HG03095 (cell line): ENCODE results near the gene COL15A1.
"Not testable (repeated sequence)": the region's sequence is repeated elsewhere in the genome, so short reads cannot be mapped to it uniquely, and the experiment has no call there.

ENCODE experiments used
- ATAC-seq: cut with Tn5 transposase; IDR thresholded peaks from one replicate; pipeline ENCODE4 v1.9.1; 2021; ENCODE audit warnings: moderate library complexity; ENCODE audit not compliant: unreplicated experiment

COL15A1 gene

DNA sequence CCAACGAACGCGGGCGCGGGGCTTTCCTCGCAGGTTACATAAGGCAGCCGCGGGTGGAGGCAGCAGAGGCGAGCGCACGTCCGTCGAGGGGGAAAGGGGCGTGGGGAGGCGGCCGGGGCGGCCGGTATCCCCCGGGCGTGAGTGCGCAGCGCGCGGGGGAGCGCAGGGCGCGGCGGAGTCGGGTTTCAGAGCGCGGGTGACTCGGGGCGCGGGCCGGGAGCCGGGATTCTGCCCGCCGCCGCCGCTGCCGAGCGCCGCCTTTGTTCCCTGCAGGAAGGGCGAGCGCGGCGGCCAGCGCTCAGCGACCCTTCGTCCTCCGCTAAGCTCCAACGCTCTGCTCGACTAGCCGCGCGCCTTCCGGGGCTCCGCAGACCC is at the start of gene COL15A1:
COL15A1 (plus strand) TSS at position 226 of the 375 bp plus-strand sequence. CDS start 155 bp downstream, outside the sequence.
- ATAC-seq = no peak

DNA sequence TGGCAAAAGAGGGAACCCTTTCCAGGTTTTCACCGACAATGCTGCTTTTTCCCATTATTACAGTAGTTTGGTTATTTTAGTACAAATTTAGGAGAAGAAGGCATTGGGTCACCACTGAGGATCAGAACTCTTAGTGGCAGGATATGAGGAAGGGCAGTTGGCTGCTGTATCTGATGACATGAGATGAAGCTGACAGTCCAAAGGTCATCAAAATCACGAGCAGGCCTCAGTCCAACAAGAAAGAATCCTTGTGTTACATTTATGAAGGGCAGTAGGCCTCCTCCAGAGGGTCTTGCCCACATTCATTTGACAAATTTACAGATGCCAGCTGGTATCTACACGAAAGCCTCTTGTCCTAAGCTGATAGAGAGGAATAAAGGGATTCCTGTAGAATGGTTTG is 49.5 kb upstream of the COL15A1 start:
- ATAC-seq = no peak

DNA sequence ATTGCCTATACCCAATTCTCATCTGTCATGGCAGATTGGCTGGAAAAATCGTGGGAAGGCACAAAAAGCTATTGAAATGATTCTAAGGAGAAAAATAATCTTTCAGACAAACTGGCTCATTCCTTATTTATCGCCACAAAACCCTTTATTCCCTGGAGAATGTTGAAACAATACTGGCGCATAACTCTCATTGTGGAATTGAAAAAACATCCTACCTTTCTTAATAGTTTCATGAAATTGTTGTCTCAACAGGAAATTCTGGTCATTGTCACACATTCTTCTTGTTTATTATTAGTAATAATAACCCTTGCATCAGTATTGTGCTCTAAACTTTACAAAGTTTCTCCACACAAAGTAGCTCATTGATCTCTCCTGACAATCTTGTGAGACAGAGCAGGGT is 48.9 kb upstream of the COL15A1 start:
- ATAC-seq = no peak

DNA sequence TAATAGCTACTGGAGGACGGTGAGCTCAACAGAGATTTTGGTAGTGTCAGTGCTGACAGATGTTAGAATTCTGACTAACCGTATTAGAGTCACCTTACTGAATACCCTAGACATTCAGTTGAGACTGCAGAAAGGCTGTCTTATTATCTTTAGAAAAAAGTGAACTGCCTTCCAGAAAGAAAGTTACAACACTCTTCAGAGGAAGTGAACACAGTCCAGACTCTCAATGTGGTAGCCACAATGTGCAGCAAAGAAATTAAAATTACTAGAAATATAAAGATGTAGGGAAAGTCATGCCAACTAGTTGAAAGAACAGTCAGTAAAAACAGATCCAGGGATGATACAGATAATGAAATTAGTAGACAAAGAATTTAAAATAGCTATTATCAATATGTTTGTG is 47.1 kb upstream of the COL15A1 start:
- no peak for ATAC-seq

DNA sequence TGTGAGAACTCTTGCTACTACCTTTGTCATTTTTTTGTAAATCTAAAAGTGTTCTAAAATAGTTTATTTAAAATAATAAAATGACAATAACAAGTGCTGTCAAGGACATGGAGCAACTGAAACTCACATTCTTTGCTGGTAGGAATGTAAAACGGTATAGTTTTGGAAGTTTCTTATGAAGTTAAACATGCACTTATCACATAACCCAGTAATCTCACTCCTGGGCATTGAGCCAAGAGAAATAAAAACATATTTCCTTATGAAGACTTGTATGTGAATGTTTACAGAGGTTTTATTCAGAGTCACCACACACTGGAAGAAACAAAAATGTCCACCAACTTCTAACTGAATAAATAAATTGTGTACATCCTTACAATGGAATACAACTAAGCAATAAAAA is 46.0 kb upstream of the COL15A1 start:
- ATAC-seq = no peak

DNA sequence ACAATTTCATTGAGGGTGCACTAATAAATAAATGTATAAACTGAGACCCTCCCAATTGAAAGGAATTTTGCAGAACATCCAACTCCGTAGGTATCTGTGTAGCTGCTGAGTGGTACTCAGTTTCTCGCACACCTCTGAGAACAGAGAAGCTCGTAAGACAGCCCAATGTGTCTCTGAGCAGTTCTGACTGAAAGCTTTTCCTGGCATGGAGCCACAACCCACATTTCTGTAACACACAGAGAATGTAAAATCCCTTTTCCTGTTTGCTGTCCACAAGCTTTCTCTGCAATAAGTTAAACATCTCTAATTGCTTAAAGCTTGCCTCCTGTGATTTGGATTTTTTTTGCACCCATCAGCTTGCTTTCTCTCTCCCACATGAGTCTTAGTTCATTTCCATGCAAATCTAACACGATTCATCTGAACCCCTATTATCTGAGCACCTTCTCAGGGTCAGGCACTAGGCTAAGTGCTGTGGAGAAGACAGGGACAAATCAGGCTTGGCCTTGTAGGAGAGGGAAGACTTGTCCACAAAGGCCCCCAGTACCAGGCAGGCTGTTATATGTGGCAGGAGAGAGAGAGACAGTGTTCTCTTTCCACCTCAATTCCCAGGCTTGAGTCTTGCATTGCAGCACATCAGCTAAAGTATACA is 44.2 kb upstream of the COL15A1 start:
- ATAC-seq = no peak

GRCh38 chr9:98900244-98900643 is 43.5 kb upstream of the COL15A1 start:
- ATAC-seq = no peak

DNA sequence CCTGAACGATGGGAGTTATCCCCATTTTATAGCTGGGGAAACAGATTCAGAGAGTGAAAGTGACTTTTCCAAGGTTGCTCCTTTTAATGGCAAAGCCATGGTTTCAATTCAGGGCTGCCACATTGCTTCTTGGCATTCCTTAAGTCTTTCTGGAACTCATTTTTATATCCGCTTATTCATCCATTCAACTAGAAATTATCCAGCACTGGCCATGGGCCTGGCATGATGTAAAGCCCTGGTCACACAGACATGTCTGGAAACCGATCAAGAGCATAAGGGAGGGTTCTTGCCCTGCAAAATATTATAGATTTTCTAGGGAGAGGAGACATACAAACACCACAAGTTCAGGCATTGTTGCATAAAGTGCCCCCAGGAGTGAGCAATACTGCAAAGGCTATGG is 43.0 kb upstream of the COL15A1 start:
- ATAC-seq = no peak

GRCh38 chr9:98901843-98902242 is 41.9 kb upstream of the COL15A1 start:
- not testable (repeated sequence) for ATAC-seq

- ATAC-seq = no peak
Measured at GRCh38 chr9:98902516-98902915, 41.2 kb upstream of the COL15A1 start.

DNA sequence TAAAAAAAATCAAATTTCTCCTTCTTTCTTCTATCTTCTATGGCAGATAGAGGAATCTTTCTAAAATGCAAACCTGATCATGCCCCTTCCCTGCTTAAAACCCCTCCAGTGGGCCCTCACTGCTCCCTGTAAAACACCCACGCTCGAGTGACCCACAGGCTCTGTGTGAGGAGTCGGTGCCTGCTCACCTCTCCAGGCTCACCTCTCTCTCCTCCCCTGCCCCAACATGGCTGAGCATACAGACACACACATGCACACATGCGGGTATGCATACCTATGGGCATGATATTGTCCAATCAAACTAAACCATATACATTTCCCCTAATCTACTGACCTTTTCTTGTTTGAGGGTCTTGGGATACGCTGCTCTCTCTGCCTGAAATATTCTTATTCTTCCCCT is 40.8 kb upstream of the COL15A1 start:
- ATAC-seq = no peak

- ATAC-seq = no peak
Measured at GRCh38 chr9:98903961-98904411, 39.7 kb upstream of the COL15A1 start.

GRCh38 chr9:98905015-98905414 is 38.7 kb upstream of the COL15A1 start:
- no peak for ATAC-seq

- no peak for ATAC-seq
Measured at GRCh38 chr9:98906273-98907040, 37.2 kb upstream of the COL15A1 start.

DNA sequence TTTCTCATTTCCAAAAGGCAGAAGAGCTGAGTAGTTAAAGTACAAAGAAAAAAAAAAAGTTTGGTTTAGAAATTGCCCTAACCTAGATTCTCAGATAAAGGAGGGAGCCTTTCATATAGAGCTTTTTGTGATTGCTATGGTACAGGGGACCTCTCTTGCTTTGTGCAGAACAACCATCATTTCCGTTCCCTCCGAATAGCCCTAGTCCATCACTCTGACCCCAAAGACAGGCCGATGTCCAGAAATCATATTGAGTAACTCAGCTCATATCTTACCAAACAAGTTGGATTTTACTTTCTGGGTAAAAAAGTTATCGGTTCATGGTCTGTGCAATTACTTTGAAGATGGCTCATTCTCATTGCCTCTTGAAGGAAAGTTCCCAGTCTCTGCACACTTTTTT is 36.7 kb upstream of the COL15A1 start:
- no peak for ATAC-seq

GRCh38 chr9:98908897-98909634 is 34.6 kb upstream of the COL15A1 start:
- no peak for ATAC-seq

DNA sequence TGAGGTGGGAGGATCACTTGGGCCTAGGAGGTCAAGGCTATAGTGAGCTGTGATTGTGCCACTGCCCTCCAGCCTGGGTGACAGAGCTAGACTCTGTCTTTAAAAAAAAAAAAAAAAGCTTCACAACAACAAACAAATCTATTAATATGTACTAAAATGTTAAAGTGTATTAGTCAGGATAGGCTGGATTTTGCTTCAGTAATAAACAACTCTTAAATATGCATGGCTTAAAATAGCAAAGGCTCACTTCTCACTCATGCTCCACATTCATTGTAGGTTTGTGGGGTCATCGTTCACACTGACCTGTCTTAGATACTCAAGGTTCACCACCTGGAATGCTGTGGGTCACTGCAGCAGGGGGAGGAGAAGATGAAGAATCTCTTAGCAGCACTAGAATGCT is 33.8 kb upstream of the COL15A1 start:
- no peak for ATAC-seq

GRCh38 chr9:98911042-98911441 is 32.7 kb upstream of the COL15A1 start:
- no peak for ATAC-seq

GRCh38 chr9:98911738-98912137 is 32.0 kb upstream of the COL15A1 start:
- ATAC-seq = not testable (repeated sequence)

DNA sequence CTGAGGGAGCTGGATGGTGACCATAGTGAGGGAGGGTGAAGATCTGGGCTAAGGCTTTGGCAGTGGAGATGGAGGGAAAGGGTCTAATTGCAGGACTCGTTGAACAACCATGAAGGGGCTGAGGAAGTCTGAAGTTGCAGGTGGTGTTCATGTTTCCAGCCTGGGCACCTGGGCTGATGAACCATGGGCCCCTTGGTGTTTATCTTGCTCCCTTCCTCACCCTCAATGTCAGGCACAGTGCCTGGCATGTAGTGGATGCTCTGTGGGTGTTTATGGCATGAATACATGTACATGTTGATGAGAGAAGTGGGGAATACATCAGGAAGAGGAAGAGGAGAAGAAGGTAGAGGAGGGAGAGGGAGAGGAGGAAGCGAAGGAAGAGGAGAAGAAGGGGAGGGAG is 31.3 kb upstream of the COL15A1 start:
- no peak for ATAC-seq

GRCh38 chr9:98913044-98913443 is 30.7 kb upstream of the COL15A1 start:
- no peak for ATAC-seq

DNA sequence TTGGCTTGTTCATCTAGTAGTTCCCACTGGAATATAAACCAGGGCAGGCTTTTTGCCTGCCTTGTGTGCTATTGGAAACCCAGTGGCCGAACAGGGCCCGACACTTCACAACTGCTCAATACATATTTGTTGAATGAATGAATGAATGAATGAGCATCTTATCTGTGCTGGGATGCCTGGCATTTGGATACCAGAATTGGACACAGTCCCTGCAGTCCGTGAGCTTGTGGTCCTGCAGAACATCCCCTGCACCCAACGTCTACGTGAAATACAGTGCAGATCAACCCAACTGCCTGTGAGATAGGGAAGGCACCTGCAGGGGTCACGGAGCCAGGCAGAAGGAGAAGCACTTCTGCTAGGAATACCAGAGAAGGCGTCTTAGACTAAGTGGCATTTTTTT is 30.0 kb upstream of the COL15A1 start:
- no peak for ATAC-seq
